HG03521 (cell line): Measurements from ENCODE around the gene MCM6.
"Not testable (repeated sequence)": the region's sequence is repeated elsewhere in the genome, so short reads cannot be mapped to it uniquely, and the experiment has no call there.

ENCODE experiments used
- ATAC-seq: cut with Tn5 transposase; IDR thresholded peaks from one replicate; pipeline ENCODE4 v1.9.1; 2021; ENCODE audit warnings: mild to moderate bottlenecking, moderate library complexity; ENCODE audit not compliant: unreplicated experiment

MCM6 gene

DNA sequence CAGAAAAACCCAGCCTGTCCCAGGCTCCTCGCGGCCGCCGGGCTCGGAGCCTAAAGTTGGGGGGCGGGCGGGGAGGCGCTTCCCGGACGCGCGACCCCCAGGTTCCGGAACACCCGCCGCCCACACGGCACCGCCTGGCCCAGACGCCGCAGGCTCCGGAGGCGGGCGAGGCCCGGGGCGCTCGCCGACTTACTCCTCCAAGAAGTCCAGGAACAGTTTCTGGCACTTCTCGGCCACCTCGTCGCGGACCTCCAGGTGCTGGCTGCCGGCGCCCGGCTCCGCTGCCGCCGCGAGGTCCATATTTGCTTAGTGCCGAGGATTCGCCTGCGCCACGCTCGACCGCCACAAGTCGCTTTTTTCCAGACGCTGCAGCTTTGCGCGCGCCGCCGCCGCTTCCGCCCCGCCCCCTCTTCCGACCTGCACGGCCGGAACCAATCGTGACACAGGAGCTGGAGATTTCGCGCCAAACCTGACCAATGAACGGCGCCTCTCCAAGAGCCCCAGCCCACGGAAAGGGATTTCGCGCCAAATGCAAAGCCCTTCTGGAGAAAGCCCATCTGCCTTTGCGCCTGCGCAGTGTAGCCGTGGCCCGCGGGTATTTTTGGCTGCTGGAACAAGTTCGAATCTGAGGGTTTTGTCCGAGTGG, at the start of gene MCM6:
TSS of gene MCM6 (minus strand) at position 378 of the 646 bp plus-strand sequence. CDS start at position 300, 78 bp downstream.
- peak; percentile 82 for ATAC-seq

DNA sequence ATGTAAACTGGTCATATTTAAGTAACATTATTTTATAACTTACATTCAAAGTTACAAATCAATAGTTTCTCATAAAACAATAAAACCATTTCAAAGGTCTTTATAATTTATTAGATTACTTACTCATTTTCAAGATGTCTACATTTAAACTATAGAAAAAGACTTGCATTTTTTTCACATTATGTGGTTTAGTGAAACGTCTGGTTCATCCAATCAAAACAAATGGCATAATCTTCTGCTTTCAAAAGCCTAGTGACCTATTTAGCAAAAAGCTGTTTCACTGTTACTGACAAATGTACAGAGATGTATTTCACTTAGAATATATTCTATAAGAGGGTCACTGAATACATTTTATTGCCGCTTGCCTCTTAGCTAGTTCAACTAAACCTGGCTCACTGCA, 49.3 kb upstream of the MCM6 start:
- no peak for ATAC-seq

DNA sequence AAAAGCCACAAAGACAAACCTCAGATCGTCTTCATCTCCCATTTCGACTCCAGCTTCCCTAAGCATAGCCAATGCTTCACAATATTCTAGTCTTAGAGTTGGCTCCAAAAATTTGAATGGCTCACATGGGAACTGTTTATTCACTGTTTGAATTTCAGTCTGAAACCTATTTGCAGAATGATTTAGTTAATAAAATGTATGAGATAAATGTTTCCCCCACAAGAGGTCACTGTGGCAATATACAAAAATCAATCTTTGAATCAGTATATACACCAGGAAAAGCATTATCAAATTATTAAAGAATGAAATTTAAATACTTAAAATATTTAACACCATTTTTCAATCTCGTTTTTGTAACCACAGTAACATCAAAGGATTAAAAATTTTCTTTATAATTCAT, 40.0 kb upstream of the MCM6 start:
- ATAC-seq: no peak

DNA sequence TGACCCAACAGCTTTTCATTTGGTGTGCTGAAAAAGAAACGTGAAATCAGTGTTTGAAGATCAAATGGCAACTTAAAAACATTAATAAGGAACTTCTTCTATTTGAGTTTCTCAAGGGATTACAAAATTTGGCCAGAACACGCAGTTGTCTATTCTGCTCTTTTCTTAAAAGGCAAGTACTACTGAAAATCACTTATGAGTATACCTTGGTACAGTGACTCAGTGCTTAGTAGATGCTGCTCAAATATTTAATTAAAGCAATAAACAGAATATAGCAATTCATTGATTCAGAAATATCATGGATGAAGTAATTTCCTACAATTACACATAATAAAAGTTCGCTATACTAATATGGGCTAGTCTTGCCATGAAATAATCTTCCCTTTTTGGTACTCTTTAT, 38.2 kb upstream of the MCM6 start:
- ATAC-seq: no peak

DNA sequence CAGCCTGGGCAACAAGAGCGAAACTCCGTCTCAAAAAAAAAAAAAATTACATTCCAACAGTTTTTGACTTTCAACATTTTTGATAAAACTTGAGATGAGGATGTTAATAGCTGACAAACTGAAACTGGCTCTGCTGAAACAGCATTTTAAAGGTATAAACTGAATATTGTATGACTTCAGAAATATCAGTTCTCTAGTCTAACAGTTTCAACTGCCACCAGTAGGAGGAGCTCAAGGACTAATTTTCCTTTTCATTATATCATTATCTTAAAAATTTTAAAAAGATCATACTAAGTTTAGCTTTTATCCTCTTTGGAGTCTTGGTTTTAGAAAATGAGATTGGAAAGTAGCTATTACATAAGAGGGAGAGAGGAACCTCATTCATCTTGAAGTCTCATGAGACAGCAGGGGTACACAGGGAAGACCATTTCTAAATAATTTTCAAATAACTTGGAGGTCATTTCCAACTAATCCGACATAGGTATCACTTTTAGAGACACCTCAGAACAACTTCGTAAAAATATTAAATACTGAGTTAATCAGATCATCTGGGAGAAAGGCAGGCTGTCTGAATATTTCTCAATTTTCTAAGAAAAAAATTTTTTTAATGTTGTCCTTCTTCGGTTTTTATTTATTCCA, 37.6 kb upstream of the MCM6 start:
- no peak for ATAC-seq

DNA sequence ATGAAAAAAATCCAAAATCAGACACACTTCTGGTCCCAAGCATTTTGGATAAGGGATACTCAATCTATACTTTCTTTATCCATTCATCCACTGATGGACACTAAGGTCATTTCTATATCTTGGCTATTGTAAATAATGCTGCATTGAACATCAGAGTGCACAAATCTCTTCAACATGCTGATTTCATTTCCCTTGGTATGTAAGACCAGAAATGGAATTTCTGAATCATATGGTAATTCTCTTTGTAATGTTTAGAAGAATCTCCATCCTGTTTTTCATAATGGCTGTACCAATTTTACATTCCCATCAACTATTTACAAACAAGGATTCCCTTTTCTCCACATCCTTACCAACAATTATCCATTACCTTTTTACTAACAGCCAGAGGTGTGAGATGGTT, 33.7 kb upstream of the MCM6 start:
- no peak for ATAC-seq

DNA sequence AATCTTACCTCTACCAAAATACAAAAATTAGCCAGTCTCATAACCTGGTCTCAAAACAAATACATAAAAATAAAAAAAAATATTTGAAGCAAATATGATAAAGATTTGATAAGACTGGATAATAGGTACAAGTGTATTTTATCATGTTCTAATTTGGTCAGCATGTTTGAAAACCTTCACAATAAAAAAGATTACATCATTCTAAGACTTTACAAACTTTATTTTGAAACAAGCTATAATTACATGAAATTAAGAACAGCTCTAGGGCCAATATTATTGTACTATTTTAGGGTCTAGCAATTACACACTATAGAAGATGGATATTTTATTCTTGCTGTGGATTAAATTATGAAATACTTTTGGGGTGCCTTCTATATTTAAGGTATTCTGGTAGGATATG, 29.4 kb upstream of the MCM6 start:
- no peak for ATAC-seq

DNA sequence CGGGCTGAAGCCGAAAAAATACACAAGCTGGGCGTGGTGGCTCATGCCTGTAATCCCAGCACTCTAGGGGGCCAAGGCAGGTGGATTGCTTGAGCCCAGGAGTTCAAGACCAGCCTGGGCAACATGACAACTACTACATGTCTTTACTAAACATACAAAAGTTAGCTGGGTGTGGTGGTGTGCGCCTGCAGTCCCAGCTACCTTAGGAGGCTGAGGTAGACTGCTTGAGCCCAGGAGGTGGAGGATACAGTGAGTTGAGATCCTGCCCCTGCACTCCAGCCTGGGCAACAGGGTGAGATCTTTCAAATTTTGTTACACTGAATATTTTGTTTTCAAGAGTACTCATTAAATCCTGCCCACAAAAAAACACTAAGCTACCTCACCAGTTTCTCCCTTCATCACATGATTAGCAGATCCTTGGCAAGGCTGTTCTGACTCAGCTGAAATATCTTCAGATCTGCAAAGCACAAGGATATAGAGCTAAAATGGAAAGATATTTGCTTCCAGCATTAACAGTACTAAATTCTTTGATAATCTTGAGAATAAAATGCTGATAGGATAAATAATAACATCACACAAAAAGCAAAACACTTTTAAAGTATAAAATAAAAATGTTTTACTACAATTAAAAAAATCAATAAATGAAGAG, 28.2 kb upstream of the MCM6 start:
- ATAC-seq: no peak

DNA sequence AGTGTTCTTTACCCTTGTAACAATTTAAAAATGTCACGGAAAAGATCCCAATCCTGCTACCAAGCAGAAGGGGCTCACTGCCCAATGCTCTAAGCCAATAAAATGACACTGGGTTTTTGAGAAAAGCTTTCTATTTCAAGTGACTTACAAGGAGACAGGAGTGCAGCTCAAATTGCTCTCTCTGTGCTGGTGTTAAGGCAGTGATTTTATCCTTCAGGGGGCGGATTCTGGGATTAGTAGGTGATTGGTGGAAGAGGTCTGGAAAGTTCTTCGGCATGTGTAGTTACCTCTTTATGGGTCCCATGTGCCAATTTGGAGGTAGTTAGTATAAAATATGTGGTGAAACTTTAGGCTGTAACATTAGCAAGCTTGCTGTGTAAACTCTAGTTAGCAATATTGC, 27.4 kb upstream of the MCM6 start:
- no peak for ATAC-seq

DNA sequence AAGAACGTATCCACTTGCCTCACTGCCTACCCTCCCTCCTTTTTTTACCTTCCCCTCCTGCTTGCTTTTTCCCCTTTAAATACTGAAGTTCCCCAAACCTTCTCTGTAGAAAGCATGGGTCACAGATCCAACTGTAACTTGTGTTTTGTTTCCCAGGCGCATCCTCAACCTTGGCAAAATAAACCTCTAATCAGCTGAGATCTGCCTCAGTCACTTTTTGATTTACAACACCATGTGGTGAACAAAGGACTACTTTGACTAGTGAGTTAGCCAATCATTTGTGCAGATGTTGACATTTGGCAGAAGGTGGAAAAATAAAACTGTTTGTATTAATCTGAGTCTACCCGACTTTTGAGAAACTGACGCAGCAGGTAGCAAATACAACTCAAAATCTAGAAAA, 23.3 kb upstream of the MCM6 start:
- no peak for ATAC-seq

DNA sequence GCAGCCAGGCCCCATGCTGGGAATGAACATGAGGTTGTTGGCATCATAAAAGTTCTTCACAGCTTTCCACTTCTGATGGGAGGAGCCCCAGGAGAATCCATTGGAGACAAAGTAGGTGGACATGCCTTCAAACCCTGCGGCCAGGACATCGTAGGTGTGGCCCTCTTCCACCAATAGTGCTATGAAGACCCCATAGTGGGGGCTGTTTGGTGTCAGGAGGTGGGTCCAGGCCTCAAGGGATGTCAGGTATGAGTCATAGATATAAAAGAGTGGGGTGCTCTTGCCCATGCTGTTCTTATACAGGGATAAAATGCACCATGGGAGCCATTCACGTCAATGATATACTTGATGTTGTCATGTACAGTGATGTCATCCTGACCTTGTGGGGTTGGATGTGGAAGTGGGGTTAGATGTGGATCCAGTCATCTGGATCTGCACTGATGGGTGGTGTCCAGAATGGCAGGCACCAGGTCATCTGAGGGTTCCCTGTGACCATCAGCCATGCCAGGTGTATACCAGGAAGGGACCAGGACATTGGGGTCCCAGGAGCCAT, 22.1 kb upstream of the MCM6 start:
- ATAC-seq: no peak

DNA sequence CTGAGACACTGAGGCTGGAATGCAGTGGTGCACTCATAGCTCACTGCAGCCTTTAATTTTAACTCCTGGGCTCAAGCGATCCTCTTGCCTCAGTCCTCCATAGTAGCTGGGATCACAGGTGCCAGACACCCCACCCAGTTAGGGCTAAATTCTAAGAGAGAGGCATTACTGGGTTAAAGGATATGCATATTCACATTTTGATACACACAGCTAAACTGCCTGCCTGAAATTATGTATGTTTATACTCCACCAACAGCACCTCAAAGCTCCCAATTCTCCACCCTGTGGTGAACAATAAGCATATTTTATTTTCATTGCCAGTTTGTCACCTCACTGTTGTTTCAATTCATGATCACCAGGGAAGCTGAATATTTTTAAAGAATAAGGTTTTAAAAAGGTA, 18.7 kb upstream of the MCM6 start:
- ATAC-seq: no peak

DNA sequence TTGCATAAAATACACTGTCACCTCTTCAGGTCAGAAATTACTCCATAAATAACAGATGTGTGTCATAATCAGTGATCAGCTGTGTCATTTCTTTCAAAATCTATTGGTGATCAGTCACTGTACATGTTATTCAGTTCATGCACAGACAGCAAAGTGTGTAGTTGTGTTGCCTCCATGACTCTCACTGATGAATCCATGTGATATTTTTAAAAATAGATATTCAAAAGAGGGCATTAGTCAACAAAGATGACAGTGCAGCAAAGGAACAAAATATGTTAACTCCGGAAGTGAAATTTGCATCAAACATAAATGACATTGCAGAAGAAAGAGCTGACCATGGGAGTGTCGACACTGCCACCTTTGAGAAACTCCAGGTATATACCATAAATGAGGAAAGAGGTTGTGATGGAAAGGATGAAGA, 17.1 kb upstream of the MCM6 start:
- ATAC-seq: no peak

DNA sequence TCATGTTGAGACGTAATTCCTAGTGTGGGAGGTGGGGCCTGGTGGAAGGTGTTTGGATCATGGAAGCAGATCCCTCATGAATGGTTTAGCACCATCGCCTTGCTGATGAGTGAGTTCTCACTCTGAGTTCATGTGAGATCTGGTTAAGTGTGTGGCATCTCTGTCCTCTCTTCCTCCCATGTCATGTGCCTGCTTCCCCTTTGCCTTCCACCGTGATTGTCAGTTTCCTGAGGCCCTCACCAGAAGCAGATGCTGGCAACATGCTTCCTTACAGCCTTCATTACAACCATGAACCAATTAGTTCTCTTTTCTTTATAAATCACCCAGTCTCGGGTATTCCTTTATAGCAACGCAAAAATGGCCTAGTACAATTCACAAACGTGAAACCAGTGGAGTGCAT, 14.6 kb upstream of the MCM6 start:
- ATAC-seq: no peak

DNA sequence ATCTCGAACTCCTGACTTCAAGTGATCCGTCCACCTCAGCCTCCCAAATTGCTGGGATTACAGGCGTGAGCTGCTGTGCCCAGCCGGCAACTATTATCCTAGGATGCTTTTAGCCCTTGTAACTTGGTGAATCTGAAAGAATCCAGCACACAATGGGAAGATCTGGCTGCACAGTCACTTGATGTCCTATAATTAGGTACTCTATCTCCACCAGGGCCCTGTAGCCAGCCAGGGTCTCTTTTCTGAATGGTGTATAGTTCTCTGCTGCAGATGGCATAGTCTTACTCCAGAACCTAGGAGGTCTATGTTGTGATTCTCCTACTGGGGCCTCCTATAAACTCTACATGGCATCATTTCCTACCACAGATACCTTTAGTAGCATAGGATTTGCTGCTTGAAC, 13.9 kb upstream of the MCM6 start:
- ATAC-seq: no peak

DNA sequence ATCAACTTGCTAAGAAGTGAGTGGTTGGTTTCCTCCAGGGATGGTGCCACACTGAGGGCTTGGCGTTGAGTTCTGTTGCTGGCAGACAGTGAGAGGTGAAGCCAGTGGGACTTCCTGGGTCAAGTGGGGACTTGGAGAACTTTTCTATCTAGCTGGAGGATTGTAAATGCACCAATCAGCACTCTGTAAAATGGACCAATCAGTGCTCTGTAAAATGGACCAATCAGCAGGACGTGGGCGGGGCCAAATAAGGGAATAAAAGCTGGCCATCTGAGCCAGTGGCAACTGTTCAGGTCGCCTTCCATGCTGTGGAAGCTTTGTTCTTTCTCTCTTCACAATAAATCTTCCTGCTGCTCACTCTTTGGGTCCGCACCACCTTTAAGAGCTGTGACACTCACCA, 12.3 kb upstream of the MCM6 start:
- ATAC-seq: not testable (repeated sequence)

DNA sequence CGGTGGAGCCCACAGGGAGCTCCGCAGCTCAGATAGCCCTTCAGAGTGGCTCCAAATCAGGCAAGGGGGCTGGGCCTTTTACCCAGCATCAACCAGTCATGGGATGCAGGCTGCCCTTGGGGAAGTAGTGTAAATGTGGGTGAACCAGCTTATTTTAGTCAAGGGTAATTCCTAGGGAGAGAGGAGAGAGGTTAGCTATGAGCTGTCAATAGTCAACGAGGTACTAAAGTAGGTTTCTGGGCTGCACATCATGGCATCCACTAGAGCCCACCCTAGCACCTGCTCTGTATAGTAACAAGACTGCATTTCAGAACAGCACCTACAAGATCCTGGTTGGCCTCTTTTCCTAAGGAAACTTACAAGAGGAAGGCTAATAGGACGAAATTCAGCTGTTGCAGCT, 9.5 kb upstream of the MCM6 start:
- ATAC-seq: no peak

DNA sequence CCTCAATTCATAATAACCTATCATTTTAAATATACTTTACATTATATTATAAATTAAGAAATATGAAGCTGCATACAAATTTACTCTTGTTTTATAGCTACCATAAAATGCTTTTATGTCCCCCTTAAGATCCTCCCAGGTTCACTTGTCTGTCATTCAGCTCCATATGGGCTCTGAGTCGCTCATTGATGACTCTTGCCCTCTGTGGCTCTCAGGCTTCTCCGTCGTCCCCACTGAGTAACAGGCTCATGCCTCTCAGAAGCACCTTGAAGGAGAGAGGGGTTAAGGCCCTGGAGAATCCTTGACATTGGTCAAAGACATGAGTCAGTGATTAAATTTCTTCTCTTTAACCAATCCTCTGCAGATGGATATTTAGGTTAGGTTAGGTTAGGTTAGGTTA, 6.2 kb upstream of the MCM6 start:
- no peak for ATAC-seq

DNA sequence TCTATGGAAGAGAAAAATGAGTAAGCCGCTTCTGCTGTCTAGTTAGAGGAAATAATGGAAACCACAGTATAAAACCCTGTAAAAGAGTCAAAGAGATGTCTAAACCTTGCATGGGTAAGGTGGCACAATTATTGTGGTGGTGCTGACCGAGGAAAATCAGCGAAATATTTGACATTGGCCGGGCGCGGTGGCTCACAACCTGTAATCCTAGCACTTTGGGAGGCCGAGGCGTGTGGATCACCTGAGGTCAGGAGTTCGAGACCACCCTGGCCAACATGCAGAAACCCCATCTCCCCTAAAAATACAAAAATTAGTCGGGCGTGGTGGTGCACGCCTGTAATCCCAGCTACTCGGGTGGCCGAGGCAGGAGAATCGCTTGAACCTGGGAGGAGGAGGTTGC, 527 bp upstream of the MCM6 start:
- not testable (repeated sequence) for ATAC-seq

DNA sequence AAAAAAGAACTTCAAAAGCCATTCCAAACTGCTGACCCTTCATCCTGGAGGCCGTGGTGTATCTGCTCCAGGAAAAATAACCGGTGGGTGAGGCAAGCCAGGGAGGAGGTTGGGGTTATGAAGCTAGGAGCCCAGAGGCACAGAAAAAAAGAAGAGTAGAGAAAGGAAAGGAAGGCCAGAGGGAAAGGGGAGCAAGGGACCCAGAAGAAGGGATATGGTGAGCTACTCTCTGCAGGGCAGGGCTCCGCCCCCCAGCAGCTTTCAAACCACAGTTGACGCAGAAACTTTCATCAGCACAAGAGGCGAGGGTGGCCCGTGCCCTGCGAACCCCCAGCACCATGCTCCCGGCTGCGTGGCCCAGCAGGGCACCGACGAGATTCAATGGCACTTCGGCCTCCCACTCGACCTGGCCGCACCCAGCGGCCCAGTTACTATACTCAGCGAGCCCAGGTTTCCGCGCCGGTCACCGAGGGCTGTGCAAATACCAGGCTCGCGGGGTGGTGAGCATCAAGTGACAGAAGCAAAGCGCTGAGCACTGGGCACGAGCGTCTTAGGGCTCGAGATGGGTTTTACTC, 665 bp downstream of the MCM6 start:
- peak; percentile 58 for ATAC-seq

DNA sequence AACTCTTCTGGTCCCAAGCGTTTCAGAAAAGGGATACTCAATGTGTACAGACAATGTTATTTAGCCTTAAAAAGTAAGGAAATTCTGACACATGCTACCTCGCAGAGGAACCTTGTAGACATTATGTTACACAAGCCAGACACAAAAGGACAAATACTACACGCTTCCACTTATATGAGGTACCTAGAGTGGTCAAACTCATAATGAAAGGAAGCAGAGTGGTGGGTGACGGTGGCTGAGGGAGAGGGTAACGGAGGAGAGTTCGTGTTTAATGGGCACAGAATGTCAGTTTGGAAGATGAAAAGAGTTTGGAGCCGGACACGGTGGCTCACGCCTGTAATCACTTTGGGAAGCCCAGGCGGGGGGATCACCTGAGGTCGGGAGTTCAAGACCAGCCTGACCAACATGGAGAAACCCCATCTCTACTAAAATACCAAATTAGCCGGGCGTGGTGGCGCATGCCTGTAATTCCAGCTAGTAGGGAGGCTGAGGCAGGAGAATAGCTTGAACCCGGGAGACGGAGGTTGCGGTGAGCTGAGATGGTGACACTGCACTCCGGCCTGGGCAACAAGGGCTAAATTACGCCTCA, 1.4 kb downstream of the MCM6 start:
- ATAC-seq: no peak
